GM18502 (cell line): ENCODE measurements around the gene NOA1.
A peak's percentile ranks its signal among the peaks of the same experiment; 100 is the strongest.

Source experiments
- ATAC-seq: cut with Tn5 transposase; IDR thresholded peaks from one replicate; pipeline ENCODE4 v1.9.1; 2021; ENCODE audit warnings: mild to moderate bottlenecking; ENCODE audit not compliant: unreplicated experiment, poor library complexity

Gene NOA1

GRCh38 chr4:56977321-56978012 lies at the start of gene NOA1:
TSS of gene NOA1 (minus strand) at chr4:56977606. CDS start at chr4:56977585, 21 bp downstream.
- peak; percentile 87 for ATAC-seq

- no peak for ATAC-seq
Measured at GRCh38 chr4:57023104-57023503, 45.7 kb upstream of the NOA1 start.

GRCh38 chr4:57020467-57021101 lies 43.2 kb upstream of the NOA1 start:
- ATAC-seq: no peak

GRCh38 chr4:57018980-57019379 lies 41.6 kb upstream of the NOA1 start:
- no peak for ATAC-seq

- ATAC-seq: no peak
Measured at GRCh38 chr4:57013543-57014120, 36.2 kb upstream of the NOA1 start.

GRCh38 chr4:56999751-57000150 lies 22.3 kb upstream of the NOA1 start:
- no peak for ATAC-seq

- no peak for ATAC-seq
Measured at GRCh38 chr4:56995525-56995924, 18.1 kb upstream of the NOA1 start.

GRCh38 chr4:56990109-56990905 lies 12.9 kb upstream of the NOA1 start:
- ATAC-seq: no peak

GRCh38 chr4:56986952-56987351 lies 9.5 kb upstream of the NOA1 start:
- no peak for ATAC-seq

- no peak for ATAC-seq
Measured at GRCh38 chr4:56986192-56986591, 8.8 kb upstream of the NOA1 start.

GRCh38 chr4:56981795-56982201 lies 4.4 kb upstream of the NOA1 start:
- no peak for ATAC-seq

- no peak for ATAC-seq
Measured at GRCh38 chr4:56979421-56980072, 2.1 kb upstream of the NOA1 start.

- peak; percentile 54 for ATAC-seq
Measured at GRCh38 chr4:56978750-56979303, 1.4 kb upstream of the NOA1 start, which contains the start of gene POLR2B. TSS of gene POLR2B (plus strand) at chr4:56978896. CDS start at chr4:56978986, 90 bp downstream.

- peak; percentile 31 for ATAC-seq
Measured at GRCh38 chr4:56976837-56977320, 527 bp downstream of the NOA1 start.

- peak; percentile 0 for ATAC-seq
Measured at GRCh38 chr4:56976283-56976836, 1.0 kb downstream of the NOA1 start.

- ATAC-seq: no peak
Measured at GRCh38 chr4:56973336-56973735, 4.1 kb downstream of the NOA1 start.

GRCh38 chr4:56972809-56973208 lies 4.6 kb downstream of the NOA1 start:
- ATAC-seq: no peak

- ATAC-seq: no peak
Measured at GRCh38 chr4:56972389-56972788, 5.0 kb downstream of the NOA1 start.

- ATAC-seq: no peak
Measured at GRCh38 chr4:56971383-56971782, 6.0 kb downstream of the NOA1 start.

- no peak for ATAC-seq
Measured at GRCh38 chr4:56961107-56961500, 16.3 kb downstream of the NOA1 start.
